ENCODE data around the gene MACROD1. TPM values are rescaled to one million over a fixed set of nuclear protein-coding genes. Genes with fewer than 3 reads are reported as not detected.

The MACROD1 gene
- total RNA-seq, 1 donor from 2014 or later: 4.1 TPM

DNA sequence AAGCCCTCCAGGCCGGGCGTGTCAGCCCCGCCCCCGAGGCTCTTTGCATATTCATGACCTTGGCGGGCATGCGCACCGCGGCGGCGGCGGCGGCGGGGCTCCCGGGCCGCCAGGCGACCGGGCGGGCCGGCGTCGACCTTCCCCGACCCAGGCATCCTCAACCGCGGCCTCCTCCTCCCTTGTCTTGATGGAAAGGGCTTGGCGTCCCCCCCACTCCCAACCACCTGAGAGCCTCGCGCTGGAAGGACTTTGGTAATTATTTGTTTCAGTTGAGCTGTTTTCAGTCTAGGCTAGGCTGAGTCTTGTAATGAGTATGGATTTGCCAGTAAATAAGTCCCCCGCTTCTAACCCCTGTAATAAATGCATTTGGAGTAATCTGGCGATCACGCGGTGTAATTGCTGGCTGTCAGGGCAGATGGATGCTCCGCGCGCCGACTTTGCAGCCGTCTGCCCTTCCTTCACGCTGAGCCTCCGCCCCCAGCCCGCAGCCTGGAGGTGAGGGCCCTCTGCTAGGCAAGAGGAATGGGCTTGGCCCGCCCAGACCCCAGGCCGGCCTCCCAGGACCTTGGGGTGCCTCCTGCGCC lies 105.0 kb downstream of the MACROD1 start:
- Mint-ChIP-seq H3K27ac (ENCODE audit: unreplicated experiment) (no peak overlapping the region), H3K27me3 (ENCODE audit: unreplicated experiment) (peaks cover 11% of the 10 kb centered on the region), H3K4me1 (ENCODE audit: unreplicated experiment) (no peaks in the 10 kb centered on the region), H3K9me3 (ENCODE audit: unreplicated experiment) (no peaks in the 10 kb centered on the region), H3K4me3 (ENCODE audit: unreplicated experiment) (peak overlapping the region; percentile 77), H3K36me3 (ENCODE audit: low read depth, unreplicated experiment) (no peaks in the 10 kb centered on the region)
- DNase-seq (ENCODE audit: low spot score): peak; percentile 70
- TF ChIP-seq, protein P1, sequence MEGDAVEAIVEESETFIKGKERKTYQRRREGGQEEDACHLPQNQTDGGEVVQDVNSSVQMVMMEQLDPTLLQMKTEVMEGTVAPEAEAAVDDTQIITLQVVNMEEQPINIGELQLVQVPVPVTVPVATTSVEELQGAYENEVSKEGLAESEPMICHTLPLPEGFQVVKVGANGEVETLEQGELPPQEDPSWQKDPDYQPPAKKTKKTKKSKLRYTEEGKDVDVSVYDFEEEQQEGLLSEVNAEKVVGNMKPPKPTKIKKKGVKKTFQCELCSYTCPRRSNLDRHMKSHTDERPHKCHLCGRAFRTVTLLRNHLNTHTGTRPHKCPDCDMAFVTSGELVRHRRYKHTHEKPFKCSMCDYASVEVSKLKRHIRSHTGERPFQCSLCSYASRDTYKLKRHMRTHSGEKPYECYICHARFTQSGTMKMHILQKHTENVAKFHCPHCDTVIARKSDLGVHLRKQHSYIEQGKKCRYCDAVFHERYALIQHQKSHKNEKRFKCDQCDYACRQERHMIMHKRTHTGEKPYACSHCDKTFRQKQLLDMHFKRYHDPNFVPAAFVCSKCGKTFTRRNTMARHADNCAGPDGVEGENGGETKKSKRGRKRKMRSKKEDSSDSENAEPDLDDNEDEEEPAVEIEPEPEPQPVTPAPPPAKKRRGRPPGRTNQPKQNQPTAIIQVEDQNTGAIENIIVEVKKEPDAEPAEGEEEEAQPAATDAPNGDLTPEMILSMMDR (IDR thresholded peaks at IDR 0.05; ENCODE audit: unreplicated experiment): no peak

DNA sequence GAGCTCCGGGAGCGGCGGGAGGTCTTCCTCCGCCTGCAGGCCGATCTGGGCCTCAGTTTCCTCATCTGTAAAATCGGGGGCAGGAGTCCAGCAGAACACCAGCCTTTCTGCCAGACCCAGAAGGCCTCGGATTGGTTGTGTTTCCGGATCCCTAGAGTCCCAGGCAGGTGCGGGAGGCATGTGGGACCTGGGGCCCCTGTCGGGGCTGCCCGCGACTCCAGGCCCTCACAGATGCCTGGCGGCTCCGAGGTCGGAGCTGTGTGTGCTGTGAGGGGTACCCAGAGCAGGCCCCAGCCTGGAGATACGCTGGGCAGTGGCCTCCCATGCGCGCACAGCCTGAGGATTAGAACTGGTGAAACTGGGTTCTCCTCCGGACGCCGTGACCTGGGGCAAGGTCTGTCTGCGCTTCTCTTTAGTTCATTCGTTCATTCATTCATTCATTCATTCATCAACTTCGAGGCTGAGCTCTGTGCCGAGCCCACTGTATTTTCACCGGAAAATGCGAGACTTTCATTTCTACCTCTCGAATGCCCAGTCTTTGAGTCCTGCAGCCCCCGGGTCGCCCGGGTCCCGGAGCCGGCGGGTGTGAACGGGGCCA lies 105.6 kb downstream of the MACROD1 start:
- H3K27ac Mint-ChIP-seq (ENCODE audit: unreplicated experiment): no peak overlapping the region
- H3K9me3 Mint-ChIP-seq (ENCODE audit: unreplicated experiment): no peaks in the 10 kb centered on the region
- peaks cover 11% of the 10 kb centered on the region for H3K27me3 Mint-ChIP-seq (ENCODE audit: unreplicated experiment)
- H3K4me1 Mint-ChIP-seq (ENCODE audit: unreplicated experiment): no peaks in the 10 kb centered on the region
- TF ChIP-seq, protein P1 (IDR thresholded peaks at IDR 0.05; ENCODE audit: unreplicated experiment): no peak
- H3K36me3 Mint-ChIP-seq (ENCODE audit: low read depth, unreplicated experiment): no peaks in the 10 kb centered on the region
- DNase-seq (ENCODE audit: low spot score): no peak
- H3K4me3 Mint-ChIP-seq (ENCODE audit: unreplicated experiment): no peak overlapping the region

DNA sequence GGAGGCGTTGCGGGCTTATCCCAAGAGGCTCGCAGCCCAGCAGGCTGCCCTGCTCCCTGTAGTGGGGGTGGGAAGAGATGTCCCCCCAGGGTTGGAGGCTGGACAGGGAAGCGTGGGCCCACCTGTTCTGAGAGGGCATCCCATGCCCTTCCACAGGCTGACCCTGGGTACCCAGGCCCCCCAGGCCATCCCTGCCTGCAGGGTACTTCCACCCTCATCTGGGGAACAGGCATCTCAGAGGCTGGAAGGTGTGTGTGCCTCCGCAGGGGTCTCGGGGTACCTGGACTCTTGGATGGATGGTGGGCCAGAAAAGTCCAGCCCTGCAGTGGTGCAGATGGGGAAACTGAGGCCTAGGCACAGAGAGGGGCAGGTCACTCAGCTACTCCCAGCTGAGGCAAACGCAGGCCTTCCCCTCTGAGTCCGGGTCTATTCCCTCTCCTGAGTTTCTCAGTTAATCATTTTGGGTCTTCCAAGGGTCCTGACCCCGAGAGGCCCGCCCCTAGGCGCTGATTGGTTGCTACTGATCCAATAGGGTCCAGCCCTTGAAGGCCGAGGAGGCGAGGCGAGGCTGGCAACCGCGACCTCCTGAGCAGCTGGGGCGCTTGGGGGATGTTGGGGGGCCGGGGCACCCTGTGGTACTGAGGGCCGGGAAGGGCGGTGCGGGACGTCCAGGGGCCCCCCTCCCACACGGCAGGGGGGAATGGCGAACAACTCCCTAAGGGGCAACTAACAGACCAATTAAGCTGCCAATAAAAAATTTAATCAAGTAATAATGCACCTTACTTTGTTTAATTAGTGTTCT lies 106.4 kb downstream of the MACROD1 start:
- H3K4me1 Mint-ChIP-seq (ENCODE audit: unreplicated experiment): peaks cover 3% of the 10 kb centered on the region
- H3K27me3 Mint-ChIP-seq (ENCODE audit: unreplicated experiment): peaks cover 10% of the 10 kb centered on the region
- DNase-seq (ENCODE audit: low spot score): no peak
- H3K27ac Mint-ChIP-seq (ENCODE audit: unreplicated experiment): no peak overlapping the region
- no peaks in the 10 kb centered on the region for H3K9me3 Mint-ChIP-seq (ENCODE audit: unreplicated experiment)
- H3K4me3 Mint-ChIP-seq (ENCODE audit: unreplicated experiment): no peak overlapping the region
- no peaks in the 10 kb centered on the region for H3K36me3 Mint-ChIP-seq (ENCODE audit: low read depth, unreplicated experiment)
- TF ChIP-seq, protein P1 (IDR thresholded peaks at IDR 0.05; ENCODE audit: unreplicated experiment): no peak

DNA sequence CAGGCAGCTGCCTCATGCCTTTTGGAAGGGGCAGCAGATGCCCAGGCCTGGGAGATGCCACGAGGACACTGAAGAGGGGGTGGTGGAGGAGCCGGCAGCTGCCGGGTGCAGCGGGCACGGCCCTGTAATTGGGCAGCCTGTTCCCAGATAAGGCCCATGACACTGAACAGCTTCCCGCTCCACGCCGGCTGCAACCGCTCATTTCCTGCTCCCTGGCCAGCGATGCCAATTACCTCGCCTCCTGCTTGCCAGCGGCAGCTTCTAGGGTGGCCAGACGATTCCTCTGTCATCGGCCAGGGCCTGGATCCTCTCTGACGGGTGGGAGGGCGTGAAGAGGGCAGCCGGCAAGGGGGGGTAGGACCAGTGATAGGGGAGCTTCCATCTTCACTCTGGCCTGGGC lies 107.4 kb downstream of the MACROD1 start:
- H3K27ac Mint-ChIP-seq (ENCODE audit: unreplicated experiment): no peak overlapping the region
- no peak overlapping the region for H3K4me3 Mint-ChIP-seq (ENCODE audit: unreplicated experiment)
- TF ChIP-seq, protein P1 (IDR thresholded peaks at IDR 0.05; ENCODE audit: unreplicated experiment): no peak
- no peak for DNase-seq (ENCODE audit: low spot score)
- H3K36me3 Mint-ChIP-seq (ENCODE audit: low read depth, unreplicated experiment): no peaks in the 10 kb centered on the region
- H3K9me3 Mint-ChIP-seq (ENCODE audit: unreplicated experiment): no peaks in the 10 kb centered on the region
- peaks cover 10% of the 10 kb centered on the region for H3K27me3 Mint-ChIP-seq (ENCODE audit: unreplicated experiment)
- peaks cover 3% of the 10 kb centered on the region for H3K4me1 Mint-ChIP-seq (ENCODE audit: unreplicated experiment)

DNA sequence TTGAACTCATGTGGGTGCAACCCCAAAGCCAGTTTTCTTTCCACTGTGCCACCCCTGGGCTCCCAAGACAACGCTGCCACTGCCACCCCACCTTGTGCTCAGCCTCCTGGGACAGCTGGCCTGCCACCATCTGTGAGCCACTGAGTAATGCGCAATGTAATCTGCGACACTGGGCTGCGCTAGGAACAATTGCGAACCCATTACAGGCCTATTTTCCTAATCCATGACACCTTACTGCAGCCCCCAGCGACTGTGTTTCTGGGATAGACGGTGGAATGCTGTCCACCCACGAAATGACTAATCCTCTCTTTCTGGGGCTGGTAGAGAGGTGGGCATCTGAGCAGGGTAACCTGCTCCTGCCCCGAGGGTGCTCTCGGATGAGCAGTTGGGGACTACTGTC lies 108.0 kb downstream of the MACROD1 start:
- DNase-seq (ENCODE audit: low spot score): no peak
- TF ChIP-seq, protein P1 (IDR thresholded peaks at IDR 0.05; ENCODE audit: unreplicated experiment): no peak
- Mint-ChIP-seq H3K4me3 (ENCODE audit: unreplicated experiment) (no peak overlapping the region), H3K4me1 (ENCODE audit: unreplicated experiment) (peaks cover 3% of the 10 kb centered on the region), H3K36me3 (ENCODE audit: low read depth, unreplicated experiment) (no peaks in the 10 kb centered on the region), H3K9me3 (ENCODE audit: unreplicated experiment) (no peaks in the 10 kb centered on the region), H3K27me3 (ENCODE audit: unreplicated experiment) (peaks cover 6% of the 10 kb centered on the region), H3K27ac (ENCODE audit: unreplicated experiment) (no peak overlapping the region)
